K562 (cell line): Measurements from ENCODE around the gene NRTN. TPM values are rescaled to one million over a fixed set of nuclear protein-coding genes. Genes with fewer than 3 reads are reported as not detected.

ENCODE experiments used
- DMBX1 ChIP-seq: fragments of 250-450 bp; sonication (Bioruptor Pico); IDR thresholded peaks from 2 replicates; pipeline ENCODE4 v1.8.0; 2022; ENCODE audit warnings: inconsistent platforms, mild to moderate bottlenecking, moderate library complexity, borderline replicate concordance
- ELF2 ChIP-seq: fragments of 250-450 bp; sonication (Bioruptor Pico); IDR thresholded peaks from 2 replicates; pipeline ENCODE4 v1.5.0; 2021; ENCODE audit warnings: mild to moderate bottlenecking
- HDAC2 ChIP-seq: fragments of 450-650 bp; IDR thresholded peaks from 2 replicates; pipeline ENCODE4 v1.6.1; 2016; ENCODE audit warnings: mild to moderate bottlenecking
- KDM1A ChIP-seq, 2 experiments: fragments of 450-650 bp; IDR thresholded peaks; 2 replicates each; pipeline ENCODE4 v1.6.1; 2016; ENCODE audit warnings: mild to moderate bottlenecking in 2 of 2
- MAZ ChIP-seq, 2 experiments: fragments of 450-650 bp in 1 of 2; sonication (generic) in 1 of 2; formaldehyde crosslinking; IDR thresholded peaks in 1 of 2; conservative IDR thresholded peaks in 1 of 2; 2 replicates each; pipeline versions ENCODE4 v1.4.0 to v1.5.0; 2020; ENCODE audit warnings: mild to moderate bottlenecking in 1 of 2, missing genetic modification reagents in 1 of 2
- NFIC ChIP-seq: fragments of 450-650 bp; IDR thresholded peaks from 2 replicates; pipeline ENCODE4 v1.6.1; 2017; ENCODE audit warnings: mild to moderate bottlenecking, inconsistent platforms
- PHF8 ChIP-seq: fragments of 200-600 bp; sonication (generic); IDR thresholded peaks from 2 replicates; pipeline ENCODE4 v1.6.1; 2012; ENCODE audit warnings: mixed run types, mild to moderate bottlenecking, inconsistent platforms, low read length, moderate library complexity, borderline replicate concordance
- RAD21 ChIP-seq, 2 experiments: fragments of 250-450 bp in 1 of 2; fragments of 450-650 bp in 1 of 2; sonication (Bioruptor Pico) in 1 of 2; formaldehyde crosslinking in 1 of 2; IDR thresholded peaks in 1 of 2; conservative IDR thresholded peaks in 1 of 2; 2 replicates each; pipeline versions ENCODE4 v1.4.0 to v1.8.0; 2020 to 2022; ENCODE audit warnings: mild to moderate bottlenecking in 2 of 2, moderate library complexity in 1 of 2
- ZFP36 ChIP-seq: fragments of 150-350 bp; IDR thresholded peaks from 2 replicates; pipeline ENCODE4 v1.6.1; 2018; ENCODE audit warnings: low read length, low read depth; ENCODE audit not compliant: partially characterized antibody
- ZNF143 ChIP-seq: sonication (generic); formaldehyde crosslinking; IDR thresholded peaks from 2 replicates; pipeline ENCODE4 v1.9.0; 2022; ENCODE audit warnings: mild to moderate bottlenecking, missing genetic modification reagents
- ZNF174 ChIP-seq: fragments of 250-450 bp; sonication (Bioruptor Pico); IDR thresholded peaks from 2 replicates; pipeline ENCODE4 v1.4.0; 2020; ENCODE audit warnings: mild to moderate bottlenecking
- ZNF232 ChIP-seq: sonication (generic); formaldehyde crosslinking; IDR thresholded peaks from 2 replicates; pipeline ENCODE4 v1.8.0; 2022; ENCODE audit warnings: mild to moderate bottlenecking, missing genetic modification reagents
- polyA plus RNA-seq, 8 experiments: library from polyadenylated mRNA; depleted of rRNA in 4 of 8; stranded (reverse) in 5 of 8; unstranded in 3 of 8; fragments of >200 nt; fragmentation: Nextera tagmentation in 2 of 8; fragmentation: Illumina TruSeq in 1 of 8; extraction: Ambion mirVana in 2 of 8; extraction: Trizol in 1 of 8; gene quantifications; 2 replicates each; pipeline versions ENCODE4 v1.2.1 to v1.2.3, GENCODE V29; 2011 to 2014; ENCODE audit warnings: inconsistent platforms in 1 of 8, missing spikeins in 1 of 8
- total RNA-seq, 7 experiments: library from RNA; depleted of rRNA in 6 of 7; stranded (reverse); fragments of >200 nt in 6 of 7; fragmentation: Illumina TruSeq in 2 of 7; extraction: Trizol in 2 of 7; gene quantifications; 2 replicates each; pipeline versions ENCODE4 v1.2.1 to v1.2.3, GENCODE V29; 2011 to 2021; ENCODE audit warnings: low replicate concordance in 1 of 7
- TF ChIP-seq, protein P1 (sequence below), 3 experiments: IDR thresholded peaks in 2 of 3; conservative IDR thresholded peaks in 1 of 3; 2 replicates each; pipeline ENCODE4 v1.5.1; 2011 to 2012; ENCODE audit warnings: low read length in 3 of 3, mild to moderate bottlenecking in 3 of 3, control low read depth in 2 of 3, improper control_type of control experiment in 1 of 3, inconsistent platforms in 1 of 3, low read depth in 1 of 3, mixed read lengths in 1 of 3, moderate library complexity in 1 of 3; ENCODE audit not compliant: insufficient read depth in 2 of 3
- TF ChIP-seq, protein P2 (sequence below): fragments of 450-650 bp; IDR thresholded peaks from 2 replicates; pipeline ENCODE4 v1.7.1; 2018; ENCODE audit warnings: mild to moderate bottlenecking, low read depth; ENCODE audit not compliant: partially characterized antibody
- TF ChIP-seq, protein P3 (sequence below), 3 experiments: fragments of 200-800 bp in 1 of 3; fragments of 250-450 bp in 1 of 3; fragments of 450-650 bp in 1 of 3; sonication (Bioruptor Pico) in 1 of 3; sonication (Bioruptor generic) in 1 of 3; formaldehyde crosslinking in 1 of 3; IDR thresholded peaks; 2 replicates each; pipeline versions ENCODE4 v1.6.1 to v1.8.0; 2016 to 2022; ENCODE audit warnings: mild to moderate bottlenecking in 2 of 3, missing genetic modification characterization in 2 of 3, missing compliant biosample characterization in 1 of 3, moderate library complexity in 1 of 3
- TF ChIP-seq, protein P4 (sequence below): IDR thresholded peaks from 2 replicates; pipeline ENCODE4 v1.6.1; 2012; ENCODE audit warnings: low read depth, low read length, improper control_type of control experiment, borderline replicate concordance

The NRTN gene
- total and polyA plus RNA-seq, 9 of the 15 experiments (the other 6 are each of a cell fraction or from before 2014, with no cell fraction given): 0.62 to 8.1 (median 1.6) TPM; not detected in 2

GRCh38 chr19:5805462-5806132, 730 bp downstream of the NRTN start (continued):
- TF ChIP-seq ZNF232 (CRISPR knock-in tag) (no peak), MAZ (CRISPR knock-in tag; conservative IDR thresholded peaks at IDR 0.05 in 1 of 2, IDR thresholded peaks at IDR 0.05 in 1 of 2) (peak in 1 of 2 experiments; percentile 96), HDAC2 (0 out of 2 replicates have a peak, but pooled peaks have one; percentile 23), ELF2 (no peak), ZNF143 (CRISPR knock-in tag) (no peak), NFIC (peak; percentile 84), ZNF174 (no peak), PHF8 (peak; percentile 25; the same call in 1 of the 2 replicates), KDM1A (IDR thresholded peaks at IDR 0.05) (no peak), DMBX1 (CRISPR knock-in tag) (no peak), ZFP36 (peak; percentile 30), RAD21 (CRISPR knock-in tag; conservative IDR thresholded peaks at IDR 0.05 in 1 of 2, IDR thresholded peaks at IDR 0.05 in 1 of 2) (peak; percentile 48 to 74)
- TF ChIP-seq, protein P1, sequence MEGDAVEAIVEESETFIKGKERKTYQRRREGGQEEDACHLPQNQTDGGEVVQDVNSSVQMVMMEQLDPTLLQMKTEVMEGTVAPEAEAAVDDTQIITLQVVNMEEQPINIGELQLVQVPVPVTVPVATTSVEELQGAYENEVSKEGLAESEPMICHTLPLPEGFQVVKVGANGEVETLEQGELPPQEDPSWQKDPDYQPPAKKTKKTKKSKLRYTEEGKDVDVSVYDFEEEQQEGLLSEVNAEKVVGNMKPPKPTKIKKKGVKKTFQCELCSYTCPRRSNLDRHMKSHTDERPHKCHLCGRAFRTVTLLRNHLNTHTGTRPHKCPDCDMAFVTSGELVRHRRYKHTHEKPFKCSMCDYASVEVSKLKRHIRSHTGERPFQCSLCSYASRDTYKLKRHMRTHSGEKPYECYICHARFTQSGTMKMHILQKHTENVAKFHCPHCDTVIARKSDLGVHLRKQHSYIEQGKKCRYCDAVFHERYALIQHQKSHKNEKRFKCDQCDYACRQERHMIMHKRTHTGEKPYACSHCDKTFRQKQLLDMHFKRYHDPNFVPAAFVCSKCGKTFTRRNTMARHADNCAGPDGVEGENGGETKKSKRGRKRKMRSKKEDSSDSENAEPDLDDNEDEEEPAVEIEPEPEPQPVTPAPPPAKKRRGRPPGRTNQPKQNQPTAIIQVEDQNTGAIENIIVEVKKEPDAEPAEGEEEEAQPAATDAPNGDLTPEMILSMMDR (IDR thresholded peaks at IDR 0.05 in 2 of 3, conservative IDR thresholded peaks at IDR 0.05 in 1 of 3; ENCODE audit: insufficient read depth in 2 of 3, low read depth in 1 of 3, low read length in 3 of 3): peak; percentile 78 to 87 (median 84)
- TF ChIP-seq, protein P2, sequence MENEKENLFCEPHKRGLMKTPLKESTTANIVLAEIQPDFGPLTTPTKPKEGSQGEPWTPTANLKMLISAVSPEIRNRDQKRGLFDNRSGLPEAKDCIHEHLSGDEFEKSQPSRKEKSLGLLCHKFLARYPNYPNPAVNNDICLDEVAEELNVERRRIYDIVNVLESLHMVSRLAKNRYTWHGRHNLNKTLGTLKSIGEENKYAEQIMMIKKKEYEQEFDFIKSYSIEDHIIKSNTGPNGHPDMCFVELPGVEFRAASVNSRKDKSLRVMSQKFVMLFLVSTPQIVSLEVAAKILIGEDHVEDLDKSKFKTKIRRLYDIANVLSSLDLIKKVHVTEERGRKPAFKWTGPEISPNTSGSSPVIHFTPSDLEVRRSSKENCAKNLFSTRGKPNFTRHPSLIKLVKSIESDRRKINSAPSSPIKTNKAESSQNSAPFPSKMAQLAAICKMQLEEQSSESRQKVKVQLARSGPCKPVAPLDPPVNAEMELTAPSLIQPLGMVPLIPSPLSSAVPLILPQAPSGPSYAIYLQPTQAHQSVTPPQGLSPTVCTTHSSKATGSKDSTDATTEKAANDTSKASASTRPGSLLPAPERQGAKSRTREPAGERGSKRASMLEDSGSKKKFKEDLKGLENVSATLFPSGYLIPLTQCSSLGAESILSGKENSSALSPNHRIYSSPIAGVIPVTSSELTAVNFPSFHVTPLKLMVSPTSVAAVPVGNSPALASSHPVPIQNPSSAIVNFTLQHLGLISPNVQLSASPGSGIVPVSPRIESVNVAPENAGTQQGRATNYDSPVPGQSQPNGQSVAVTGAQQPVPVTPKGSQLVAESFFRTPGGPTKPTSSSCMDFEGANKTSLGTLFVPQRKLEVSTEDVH: no peak
- TF ChIP-seq, protein P3, sequence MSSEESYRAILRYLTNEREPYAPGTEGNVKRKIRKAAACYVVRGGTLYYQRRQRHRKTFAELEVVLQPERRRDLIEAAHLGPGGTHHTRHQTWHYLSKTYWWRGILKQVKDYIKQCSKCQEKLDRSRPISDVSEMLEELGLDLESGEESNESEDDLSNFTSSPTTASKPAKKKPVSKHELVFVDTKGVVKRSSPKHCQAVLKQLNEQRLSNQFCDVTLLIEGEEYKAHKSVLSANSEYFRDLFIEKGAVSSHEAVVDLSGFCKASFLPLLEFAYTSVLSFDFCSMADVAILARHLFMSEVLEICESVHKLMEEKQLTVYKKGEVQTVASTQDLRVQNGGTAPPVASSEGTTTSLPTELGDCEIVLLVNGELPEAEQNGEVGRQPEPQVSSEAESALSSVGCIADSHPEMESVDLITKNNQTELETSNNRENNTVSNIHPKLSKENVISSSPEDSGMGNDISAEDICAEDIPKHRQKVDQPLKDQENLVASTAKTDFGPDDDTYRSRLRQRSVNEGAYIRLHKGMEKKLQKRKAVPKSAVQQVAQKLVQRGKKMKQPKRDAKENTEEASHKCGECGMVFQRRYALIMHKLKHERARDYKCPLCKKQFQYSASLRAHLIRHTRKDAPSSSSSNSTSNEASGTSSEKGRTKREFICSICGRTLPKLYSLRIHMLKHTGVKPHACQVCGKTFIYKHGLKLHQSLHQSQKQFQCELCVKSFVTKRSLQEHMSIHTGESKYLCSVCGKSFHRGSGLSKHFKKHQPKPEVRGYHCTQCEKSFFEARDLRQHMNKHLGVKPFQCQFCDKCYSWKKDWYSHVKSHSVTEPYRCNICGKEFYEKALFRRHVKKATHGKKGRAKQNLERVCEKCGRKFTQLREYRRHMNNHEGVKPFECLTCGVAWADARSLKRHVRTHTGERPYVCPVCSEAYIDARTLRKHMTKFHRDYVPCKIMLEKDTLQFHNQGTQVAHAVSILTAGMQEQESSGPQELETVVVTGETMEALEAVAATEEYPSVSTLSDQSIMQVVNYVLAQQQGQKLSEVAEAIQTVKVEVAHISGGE (CRISPR knock-in tag; IDR thresholded peaks at IDR 0.05): no peak
- TF ChIP-seq, protein P4, sequence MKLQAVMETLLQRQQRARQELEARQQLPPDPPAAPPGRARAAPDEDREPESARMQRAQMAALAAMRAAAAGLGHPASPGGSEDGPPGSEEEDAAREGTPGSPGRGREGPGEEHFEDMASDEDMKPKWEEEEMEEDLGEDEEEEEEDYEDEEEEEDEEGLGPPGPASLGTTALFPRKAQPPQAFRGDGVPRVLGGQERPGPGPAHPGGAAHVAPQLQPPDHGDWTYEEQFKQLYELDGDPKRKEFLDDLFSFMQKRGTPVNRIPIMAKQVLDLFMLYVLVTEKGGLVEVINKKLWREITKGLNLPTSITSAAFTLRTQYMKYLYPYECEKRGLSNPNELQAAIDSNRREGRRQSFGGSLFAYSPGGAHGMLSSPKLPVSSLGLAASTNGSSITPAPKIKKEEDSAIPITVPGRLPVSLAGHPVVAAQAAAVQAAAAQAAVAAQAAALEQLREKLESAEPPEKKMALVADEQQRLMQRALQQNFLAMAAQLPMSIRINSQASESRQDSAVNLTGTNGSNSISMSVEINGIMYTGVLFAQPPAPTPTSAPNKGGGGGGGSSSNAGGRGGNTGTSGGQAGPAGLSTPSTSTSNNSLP: no peak
